SU-DHL-6 (cell line): Measurements from ENCODE around the gene NTF3.

Experiments
- H2AFZ ChIP-seq: fragments of 200-600 bp; sonication (generic); 2 replicates; pipeline ENCODE4 v1.6.1; 2014; ENCODE audit warnings: low read depth, mild to moderate bottlenecking, moderate library complexity, mixed read lengths, antibody characterized with exemption, low read length; ENCODE audit not compliant: severe bottlenecking
- H3F3A ChIP-seq: fragments of 200-600 bp; shearing (Covaris generic); 2 replicates; pipeline ENCODE4 v1.6.0; 2016; ENCODE audit warnings: antibody characterized with exemption, mild to moderate bottlenecking; ENCODE audit not compliant: insufficient read depth
- H3K27ac ChIP-seq: fragments of 200-600 bp; sonication (generic); 2 replicates; pipeline ENCODE4 v1.5.1; 2016; ENCODE audit warnings: low read depth, mild to moderate bottlenecking, low read length, moderate library complexity, mixed read lengths
- H3K27me3 ChIP-seq: fragments of 200-600 bp; sonication (generic), shearing (Covaris generic); 2 replicates; pipeline ENCODE4 v1.6.0; 2014; ENCODE audit warnings: mild to moderate bottlenecking, low read length
- H3K36me3 ChIP-seq: fragments of 200-600 bp; sonication (generic); 2 replicates; pipeline ENCODE4 v1.6.1; 2014; ENCODE audit warnings: mild to moderate bottlenecking, low read length, mixed read lengths
- H3K4me2 ChIP-seq: fragments of 300-600, 200-600 bp; shearing (Covaris generic), sonication (generic); 2 replicates; pipeline ENCODE4 v1.6.0; 2014; ENCODE audit warnings: low read length, low read depth, mild to moderate bottlenecking; ENCODE audit not compliant: poor library complexity, severe bottlenecking
- H3K4me3 ChIP-seq: fragments of 200-600 bp; sonication (generic); 2 replicates; pipeline ENCODE4 v1.5.1; 2014; ENCODE audit warnings: antibody characterized with exemption, low read length, mild to moderate bottlenecking, mixed read lengths; ENCODE audit not compliant: insufficient read depth, poor library complexity, severe bottlenecking
- H3K79me2 ChIP-seq: fragments of 200-600 bp; sonication (generic); 2 replicates; pipeline ENCODE4 v1.6.1; 2014; ENCODE audit warnings: mild to moderate bottlenecking, low read length, moderate library complexity; ENCODE audit not compliant: insufficient read depth
- H3K9ac ChIP-seq: fragments of 200-600 bp; sonication (generic); 2 replicates; pipeline ENCODE4 v1.7.0; 2014; ENCODE audit warnings: mild to moderate bottlenecking, low read length
- H3K9me2 ChIP-seq: fragments of 200-600 bp; sonication (generic); replicated peaks from 2 replicates; pipeline ENCODE4 v1.6.1; 2014; ENCODE audit warnings: low read length; ENCODE audit not compliant: insufficient read depth
- H3K9me3 ChIP-seq: fragments of 200-600 bp; sonication (generic); 2 replicates; pipeline ENCODE4 v1.6.1; 2014; ENCODE audit warnings: low read length, mixed read lengths; ENCODE audit not compliant: insufficient read depth
- H4K20me1 ChIP-seq: fragments of 200-600 bp; sonication (generic); 2 replicates; pipeline ENCODE4 v1.6.1; 2014; ENCODE audit warnings: low read depth, mild to moderate bottlenecking, antibody characterized with exemption, low read length, moderate library complexity, mixed read lengths
- EZH2phosphoT487 ChIP-seq: fragments of 200-600 bp; sonication (generic), shearing (Covaris generic); conservative IDR thresholded peaks from 2 replicates; pipeline ENCODE4 v1.6.1; 2018; ENCODE audit warnings: mild to moderate bottlenecking, antibody characterized with exemption, low read length, moderate library complexity, mixed read lengths
- TF ChIP-seq, protein P1 (sequence below): fragments of 200-600 bp; sonication (generic); IDR thresholded peaks from one replicate; pipeline ENCODE4 v1.5.1; 2017; ENCODE audit warnings: antibody characterized with exemption, mild to moderate bottlenecking, low read length, moderate library complexity; ENCODE audit not compliant: insufficient read depth, poor library complexity, severe bottlenecking

NTF3 gene

GRCh38 chr12:5467931-5468330 is 36.0 kb downstream of the NTF3 start:
- no peaks in the 10 kb centered on the region for H3F3A ChIP-seq
- H2AFZ ChIP-seq, result no peak overlapping the region
- no peaks in the 10 kb centered on the region for H3K27me3 ChIP-seq
- H3K4me3 ChIP-seq, result no peak overlapping the region
- no peaks in the 10 kb centered on the region for H4K20me1 ChIP-seq
- H3K79me2 ChIP-seq, result no peaks in the 10 kb centered on the region
- no peaks in the 10 kb centered on the region for H3K36me3 ChIP-seq
- no peak for TF ChIP-seq EZH2phosphoT487
- TF ChIP-seq, protein P1, sequence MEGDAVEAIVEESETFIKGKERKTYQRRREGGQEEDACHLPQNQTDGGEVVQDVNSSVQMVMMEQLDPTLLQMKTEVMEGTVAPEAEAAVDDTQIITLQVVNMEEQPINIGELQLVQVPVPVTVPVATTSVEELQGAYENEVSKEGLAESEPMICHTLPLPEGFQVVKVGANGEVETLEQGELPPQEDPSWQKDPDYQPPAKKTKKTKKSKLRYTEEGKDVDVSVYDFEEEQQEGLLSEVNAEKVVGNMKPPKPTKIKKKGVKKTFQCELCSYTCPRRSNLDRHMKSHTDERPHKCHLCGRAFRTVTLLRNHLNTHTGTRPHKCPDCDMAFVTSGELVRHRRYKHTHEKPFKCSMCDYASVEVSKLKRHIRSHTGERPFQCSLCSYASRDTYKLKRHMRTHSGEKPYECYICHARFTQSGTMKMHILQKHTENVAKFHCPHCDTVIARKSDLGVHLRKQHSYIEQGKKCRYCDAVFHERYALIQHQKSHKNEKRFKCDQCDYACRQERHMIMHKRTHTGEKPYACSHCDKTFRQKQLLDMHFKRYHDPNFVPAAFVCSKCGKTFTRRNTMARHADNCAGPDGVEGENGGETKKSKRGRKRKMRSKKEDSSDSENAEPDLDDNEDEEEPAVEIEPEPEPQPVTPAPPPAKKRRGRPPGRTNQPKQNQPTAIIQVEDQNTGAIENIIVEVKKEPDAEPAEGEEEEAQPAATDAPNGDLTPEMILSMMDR, result no peak
- no peak overlapping the region for H3K9ac ChIP-seq
- no peaks in the 10 kb centered on the region for H3K9me2 ChIP-seq
- no peak overlapping the region for H3K4me2 ChIP-seq
- no peak overlapping the region for H3K27ac ChIP-seq
- H3K9me3 ChIP-seq, result no peaks in the 10 kb centered on the region

DNA sequence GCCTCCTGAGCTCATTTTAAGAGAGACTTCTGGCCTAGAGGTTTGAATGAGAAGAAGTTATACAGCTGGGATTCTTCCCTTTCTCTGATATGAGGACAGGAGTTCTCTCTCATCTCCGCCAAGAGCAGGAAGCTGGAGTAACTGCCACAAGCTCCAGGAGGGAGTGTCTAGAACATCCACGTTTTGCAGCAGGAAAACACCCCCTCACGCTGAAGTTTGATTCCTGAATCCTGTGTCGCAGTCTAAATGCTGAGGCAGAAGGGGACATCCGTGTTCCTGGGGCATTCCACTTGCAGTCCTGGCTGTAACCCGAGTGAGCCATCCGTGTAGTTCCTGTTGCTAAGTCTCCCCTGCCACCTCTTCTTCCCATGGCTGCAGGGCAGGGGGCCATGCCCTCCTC is 38.3 kb downstream of the NTF3 start:
- no peak overlapping the region for H3K4me2 ChIP-seq

GRCh38 chr12:5470703-5471102 is 38.8 kb downstream of the NTF3 start:
- Histone ChIP-seq H3F3A (no peaks in the 10 kb centered on the region), H3K79me2 (no peaks in the 10 kb centered on the region), H4K20me1 (no peaks in the 10 kb centered on the region), H3K9ac (no peak overlapping the region), H3K27ac (no peak overlapping the region), H3K27me3 (no peaks in the 10 kb centered on the region), H3K36me3 (no peaks in the 10 kb centered on the region), H3K4me3 (no peak overlapping the region), H3K4me2 (no peak overlapping the region), H3K9me2 (no peaks in the 10 kb centered on the region), H2AFZ (no peak overlapping the region), H3K9me3 (no peaks in the 10 kb centered on the region)
- TF ChIP-seq, protein P1, result no peak
- no peak for TF ChIP-seq EZH2phosphoT487

More for the DNA sequence above, 38.3 kb downstream of the NTF3 start:
- Histone ChIP-seq H3K9me2 (no peaks in the 10 kb centered on the region), H3K9me3 (no peaks in the 10 kb centered on the region), H4K20me1 (no peaks in the 10 kb centered on the region), H2AFZ (no peak overlapping the region), H3K9ac (no peak overlapping the region), H3K27me3 (no peaks in the 10 kb centered on the region), H3F3A (no peaks in the 10 kb centered on the region), H3K4me3 (no peak overlapping the region), H3K36me3 (no peaks in the 10 kb centered on the region), H3K27ac (no peak overlapping the region), H3K79me2 (no peaks in the 10 kb centered on the region)
- TF ChIP-seq EZH2phosphoT487, result no peak
- TF ChIP-seq, protein P1, result no peak
